Fibroblast of skin of right biceps (primary cell): Measurements from ENCODE around the gene CARS1.

Source experiments
- DNase-seq: peaks from one replicate; pipeline ENCODE4 v3.0.0-alpha.2; 2013

The CARS1 gene

DNA sequence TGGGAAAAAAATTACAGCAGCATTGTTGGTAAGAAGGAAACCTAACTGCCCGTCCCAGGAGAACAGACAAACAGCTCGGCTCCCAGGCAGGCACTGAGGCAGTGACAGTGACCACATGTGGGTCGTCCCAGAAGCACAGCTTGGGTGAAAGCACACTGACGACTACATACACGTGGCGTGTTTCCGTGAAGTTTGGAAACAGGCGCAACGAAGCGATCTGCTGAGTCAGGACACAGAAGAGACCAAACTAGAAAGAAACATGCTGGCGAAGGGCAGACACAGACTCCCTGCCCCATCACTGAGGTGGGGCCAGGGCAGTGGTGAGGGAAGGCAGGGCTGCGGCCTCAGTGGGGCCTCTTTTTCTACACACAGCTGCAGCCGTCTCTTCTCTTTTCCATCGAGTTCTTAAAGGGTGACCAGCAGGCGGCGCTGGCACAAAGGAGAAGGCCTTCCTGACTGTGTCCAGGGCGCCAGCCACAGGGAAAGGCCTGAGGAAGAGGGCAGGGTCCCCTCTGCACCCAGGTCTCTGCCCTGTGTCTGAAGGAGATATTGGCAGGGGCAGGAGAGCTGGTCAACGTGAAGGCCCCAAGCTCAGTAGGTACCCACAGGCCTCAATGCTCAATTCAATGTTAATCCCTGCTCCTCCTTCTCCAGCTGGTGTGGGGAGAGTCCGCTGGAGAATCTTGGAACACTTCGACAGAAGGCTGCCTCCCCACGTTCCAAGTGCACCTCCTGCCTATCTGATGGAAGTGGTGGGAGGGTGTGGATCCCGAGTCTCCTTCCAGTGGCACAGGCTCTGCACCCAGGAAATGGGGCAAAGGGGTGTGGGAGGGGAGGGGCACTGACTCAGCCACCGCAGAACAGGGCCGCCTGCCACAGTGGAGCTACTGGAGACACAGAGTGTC, 19.9 kb downstream of the CARS1 start:
- peak; percentile 74 for DNase-seq

DNA sequence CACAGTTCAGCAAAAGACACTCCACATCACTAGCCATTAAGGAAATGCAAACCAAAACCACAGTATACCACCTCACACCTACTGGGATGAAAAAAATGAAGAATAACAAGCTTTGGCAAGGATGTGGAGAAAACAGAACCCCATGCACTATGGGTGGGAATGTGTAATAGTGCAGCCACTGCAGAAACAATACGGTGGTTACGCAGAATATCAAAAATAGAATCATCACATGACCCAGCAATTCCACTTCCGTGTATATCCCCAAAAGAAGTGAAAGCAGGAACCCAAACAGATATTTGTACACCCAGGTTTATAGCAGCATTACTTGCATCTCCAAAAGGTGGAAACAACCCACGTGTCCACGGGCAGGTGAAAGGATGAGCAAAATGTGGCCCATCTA, 20.8 kb downstream of the CARS1 start:
- DNase-seq: no peak

DNA sequence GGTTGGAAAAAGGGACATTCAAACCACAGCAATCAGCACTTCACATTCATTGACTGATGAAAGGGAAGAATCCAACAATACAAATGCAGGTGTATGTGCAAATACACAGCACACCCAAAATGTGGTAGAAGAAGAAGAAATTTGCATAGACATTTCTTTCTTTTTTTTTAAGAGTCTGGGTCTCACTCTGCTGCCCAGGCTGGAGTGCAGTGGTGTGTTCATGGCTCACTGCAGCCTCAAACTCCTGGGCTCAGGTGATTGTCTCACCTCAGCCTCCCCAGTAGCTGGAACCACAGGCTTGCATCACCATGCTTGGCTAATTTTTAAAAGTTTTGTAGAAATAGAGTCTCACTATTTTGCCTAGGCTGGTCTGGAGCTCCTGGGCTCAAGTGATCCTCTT, 21.9 kb downstream of the CARS1 start:
- no peak for DNase-seq

DNA sequence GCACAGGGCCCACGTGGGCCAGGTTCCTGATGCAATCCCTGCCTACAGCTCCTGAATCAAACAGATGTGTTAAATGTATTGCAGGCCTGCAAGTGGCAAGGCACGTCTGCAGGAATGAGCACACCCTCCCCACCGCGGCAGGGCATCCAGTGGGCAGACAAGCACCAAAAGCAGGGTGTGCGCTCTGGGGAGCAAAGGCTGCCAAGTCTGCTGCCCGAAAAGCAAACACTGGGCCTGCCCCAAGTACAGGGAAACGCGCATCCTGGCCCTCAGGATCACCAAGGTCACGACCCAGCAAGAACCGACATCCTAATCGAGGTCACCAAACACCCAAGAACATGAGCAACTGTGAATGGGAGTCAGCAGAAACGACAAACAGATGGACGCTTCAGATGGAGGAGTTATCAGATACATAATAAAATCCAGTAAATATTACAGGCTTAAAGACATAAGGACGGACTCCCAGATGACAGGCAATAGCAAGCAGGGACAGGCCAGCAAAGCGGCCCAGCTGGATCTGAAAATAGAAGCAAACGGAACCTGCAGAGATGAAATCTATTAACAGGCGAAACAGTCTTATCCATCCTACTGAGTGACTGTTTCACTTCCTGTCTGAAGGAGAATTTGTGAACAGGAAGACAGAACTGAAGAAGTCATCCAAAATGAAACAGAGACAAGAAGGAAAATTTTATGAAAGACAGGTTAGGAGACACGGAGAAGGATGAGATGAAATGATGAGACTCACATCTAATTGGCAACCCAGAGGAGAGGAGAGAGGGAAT, 26.7 kb downstream of the CARS1 start:
- no peak for DNase-seq

DNA sequence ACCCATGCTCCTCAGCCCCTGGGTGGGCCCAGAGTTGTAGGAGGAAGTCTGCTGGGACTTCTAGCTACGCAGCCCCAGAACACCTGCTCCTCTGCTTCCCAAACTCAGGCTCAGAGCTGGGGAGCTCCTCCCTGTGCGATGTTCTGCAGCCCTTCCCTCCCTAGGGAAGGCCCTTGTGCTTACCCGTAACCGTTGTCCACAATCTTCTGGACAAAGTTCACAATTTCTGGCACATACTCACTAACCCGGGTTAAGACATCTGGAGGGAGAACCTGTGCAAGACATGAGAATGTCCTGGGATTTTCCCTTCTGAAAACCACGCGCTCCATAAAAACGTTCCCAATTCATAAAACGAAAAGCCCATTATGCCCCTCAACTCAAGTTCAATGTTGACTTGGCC, 28.4 kb downstream of the CARS1 start:
- no peak for DNase-seq

DNA sequence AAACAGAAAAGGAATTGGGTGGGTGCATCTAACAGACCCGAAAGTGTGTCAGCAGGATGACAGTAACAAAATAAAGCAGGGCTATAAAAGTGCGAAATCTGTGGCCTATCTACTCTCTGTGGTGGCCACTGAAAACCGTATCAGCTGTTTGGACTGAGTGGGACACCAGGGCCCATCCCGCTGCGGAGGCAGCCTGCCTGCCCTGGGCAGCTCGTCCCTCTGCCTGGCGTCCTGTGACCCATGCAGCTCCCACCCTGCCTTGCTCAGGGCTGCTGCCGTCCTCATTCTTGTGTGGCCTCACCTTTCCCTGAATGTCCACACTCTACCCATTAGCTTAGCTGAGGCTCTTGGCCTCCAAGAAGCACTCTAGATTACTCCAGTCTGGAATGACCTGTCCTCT, 30.4 kb downstream of the CARS1 start:
- DNase-seq: no peak

DNA sequence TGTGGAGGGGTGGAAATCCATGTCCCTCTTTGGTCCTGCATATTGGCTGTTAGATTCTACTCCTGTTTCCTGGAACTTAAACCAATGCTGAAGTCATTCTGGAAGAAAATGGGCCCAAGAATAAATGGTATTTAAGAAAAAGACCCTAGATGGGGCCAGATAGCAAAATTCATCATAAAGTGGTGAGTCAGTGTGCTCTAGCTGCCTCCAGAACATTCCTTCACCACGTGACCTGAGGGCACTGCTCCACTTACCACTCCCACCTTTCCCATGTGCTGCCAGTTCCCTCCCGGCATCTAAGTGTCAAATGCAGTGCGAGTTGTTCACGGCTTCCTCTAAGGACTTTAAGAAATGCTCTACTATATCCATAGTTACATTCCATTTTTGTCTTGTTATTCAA, 34.2 kb downstream of the CARS1 start:
- DNase-seq: peak; percentile 73

DNA sequence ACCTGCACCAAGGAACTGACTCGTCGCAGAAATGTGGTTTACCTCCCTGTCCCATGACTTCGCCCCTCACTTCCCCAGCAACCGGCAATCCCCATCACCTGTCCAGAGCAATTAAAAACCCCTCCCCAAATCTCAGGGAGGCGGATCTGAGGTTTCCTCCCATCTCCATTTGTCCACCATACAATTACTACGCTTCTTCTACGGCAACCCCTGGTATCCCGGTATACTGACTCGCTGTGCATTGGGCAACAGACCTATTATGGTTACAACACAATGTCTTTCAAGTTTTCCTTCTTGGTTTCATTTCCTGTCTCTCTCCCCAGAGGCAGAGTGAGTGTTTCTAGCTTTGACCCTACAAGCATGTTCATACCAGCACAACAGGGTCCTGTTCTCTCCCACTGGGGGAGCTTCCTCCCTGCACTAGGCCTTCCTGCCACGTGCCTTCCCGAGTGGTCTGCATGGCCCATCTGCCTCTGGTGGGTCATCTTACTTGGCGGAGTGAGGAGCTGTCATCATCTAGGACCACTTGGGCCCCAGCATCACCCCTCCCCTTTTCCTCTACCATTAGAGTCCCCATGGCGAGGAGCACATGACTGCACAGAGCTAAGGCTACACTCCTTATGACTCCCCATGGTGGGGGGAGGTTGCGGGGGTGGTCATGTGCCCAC, 34.8 kb downstream of the CARS1 start:
- DNase-seq: peak; percentile 75

DNA sequence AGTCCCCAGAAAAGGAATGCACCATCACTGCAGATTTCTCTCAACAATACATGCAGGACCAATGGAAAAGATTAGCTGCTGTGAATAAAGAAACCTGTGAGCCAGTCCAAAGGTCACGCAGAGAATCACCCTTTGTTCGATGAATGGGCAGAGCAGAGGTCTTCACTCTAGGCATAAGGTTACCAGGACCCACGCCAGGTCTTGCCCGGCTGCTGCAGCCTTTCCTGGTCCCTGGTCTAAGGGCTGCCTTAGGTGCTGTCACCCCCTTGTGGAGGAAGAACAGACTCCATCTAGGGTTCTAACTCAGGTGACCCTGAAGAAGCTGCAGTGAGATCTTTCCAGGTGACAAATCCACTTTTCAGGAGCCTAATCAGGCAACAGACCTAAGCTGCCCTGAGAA, 36.1 kb downstream of the CARS1 start:
- no peak for DNase-seq

DNA sequence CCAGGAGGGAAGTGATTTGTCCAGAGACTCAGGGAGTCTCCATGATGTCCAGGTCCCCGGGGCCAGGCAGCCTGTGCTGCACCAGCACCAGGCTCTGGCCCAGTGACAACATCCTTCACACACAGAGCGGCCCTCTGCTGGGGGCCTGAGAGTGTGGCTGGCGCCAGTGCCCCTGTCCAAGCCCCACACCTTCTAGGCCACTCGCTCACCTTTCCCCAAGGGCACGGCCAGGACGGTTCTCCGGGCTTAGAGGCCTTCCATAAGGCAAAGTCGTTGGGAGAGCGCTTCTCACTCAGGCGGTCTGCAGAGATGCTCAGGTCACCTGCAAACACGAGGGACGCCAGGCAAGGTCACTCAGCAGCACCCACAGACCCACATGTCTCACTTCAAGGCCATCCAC, 37.2 kb downstream of the CARS1 start:
- no peak for DNase-seq

DNA sequence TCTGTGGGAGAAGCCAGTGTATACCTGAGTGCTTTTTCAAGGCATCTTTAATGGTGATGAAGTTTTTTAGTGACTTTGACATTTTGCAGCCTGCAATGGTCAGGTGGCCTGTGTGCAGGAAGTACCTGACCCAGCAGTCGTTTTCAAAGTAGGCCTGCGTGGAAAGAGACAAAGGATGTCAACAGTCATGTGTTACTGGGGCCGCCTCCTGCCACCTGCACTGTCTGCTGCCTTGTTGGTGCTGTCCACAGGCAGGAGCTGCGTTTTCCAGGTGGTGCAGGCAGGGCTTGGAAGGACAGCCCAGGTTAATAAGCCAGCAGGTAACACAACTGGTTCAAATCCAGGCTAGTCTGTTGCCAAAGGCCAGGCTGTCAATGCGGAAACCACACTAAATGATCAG, 38.6 kb downstream of the CARS1 start:
- DNase-seq: no peak

DNA sequence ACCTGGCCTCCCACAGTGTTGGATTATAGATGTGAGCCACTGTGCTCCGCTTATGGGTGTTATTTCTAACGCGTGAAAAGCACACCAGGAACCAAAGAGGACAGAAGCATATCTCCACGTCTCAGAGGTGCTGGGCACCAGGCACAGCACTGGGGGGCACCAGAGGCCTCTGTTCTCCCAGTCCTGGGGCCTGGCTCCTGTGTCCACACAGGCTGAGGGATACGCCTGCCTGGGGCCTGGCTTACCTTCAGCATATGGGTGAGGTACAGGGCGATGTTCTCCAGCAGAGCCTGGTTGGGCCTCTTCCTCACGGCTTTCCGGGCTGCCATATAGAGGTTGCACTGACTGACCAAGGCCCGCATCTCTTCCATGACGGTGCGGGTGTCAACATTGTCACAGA, 40.4 kb downstream of the CARS1 start:
- no peak for DNase-seq

DNA sequence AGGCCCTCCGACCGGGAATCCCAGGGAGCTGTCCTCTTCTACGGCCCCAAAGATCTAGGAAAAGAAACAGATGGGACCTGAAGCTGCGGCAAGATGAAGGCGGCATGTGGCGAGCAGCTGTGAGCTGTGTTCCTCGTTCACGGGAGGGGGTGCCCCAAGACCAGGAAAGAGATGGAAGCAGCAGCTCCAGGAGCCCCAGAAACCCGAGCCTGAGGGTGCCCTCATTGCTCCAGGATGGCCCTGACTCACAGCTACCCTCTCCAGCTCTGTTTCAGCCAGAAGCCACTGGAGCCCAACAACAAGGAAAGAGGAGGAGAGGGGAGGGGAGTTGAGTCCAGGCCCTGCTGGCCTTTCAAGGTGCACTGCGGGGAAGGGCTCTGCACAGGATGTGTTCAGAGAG, 41.4 kb downstream of the CARS1 start:
- DNase-seq: no peak

DNA sequence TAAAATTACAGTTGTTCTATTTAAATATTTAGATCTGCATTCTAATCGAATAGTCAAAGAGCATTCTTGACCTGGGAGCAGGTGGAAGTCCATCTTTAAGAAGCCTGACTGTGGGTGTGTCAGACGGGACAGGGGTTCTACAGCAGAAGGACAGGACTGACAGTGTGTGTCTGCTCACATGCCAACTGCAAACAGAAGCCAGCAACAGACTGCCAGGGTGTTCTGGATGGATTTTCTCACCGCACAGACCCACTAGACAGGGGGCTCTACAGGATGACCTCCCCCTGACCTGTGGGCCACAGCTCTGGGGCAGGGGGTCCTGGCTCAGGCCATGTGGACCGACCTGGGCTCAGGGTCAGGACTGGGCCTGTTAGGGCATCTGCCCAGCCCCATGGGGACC, 42.3 kb downstream of the CARS1 start:
- DNase-seq: no peak

DNA sequence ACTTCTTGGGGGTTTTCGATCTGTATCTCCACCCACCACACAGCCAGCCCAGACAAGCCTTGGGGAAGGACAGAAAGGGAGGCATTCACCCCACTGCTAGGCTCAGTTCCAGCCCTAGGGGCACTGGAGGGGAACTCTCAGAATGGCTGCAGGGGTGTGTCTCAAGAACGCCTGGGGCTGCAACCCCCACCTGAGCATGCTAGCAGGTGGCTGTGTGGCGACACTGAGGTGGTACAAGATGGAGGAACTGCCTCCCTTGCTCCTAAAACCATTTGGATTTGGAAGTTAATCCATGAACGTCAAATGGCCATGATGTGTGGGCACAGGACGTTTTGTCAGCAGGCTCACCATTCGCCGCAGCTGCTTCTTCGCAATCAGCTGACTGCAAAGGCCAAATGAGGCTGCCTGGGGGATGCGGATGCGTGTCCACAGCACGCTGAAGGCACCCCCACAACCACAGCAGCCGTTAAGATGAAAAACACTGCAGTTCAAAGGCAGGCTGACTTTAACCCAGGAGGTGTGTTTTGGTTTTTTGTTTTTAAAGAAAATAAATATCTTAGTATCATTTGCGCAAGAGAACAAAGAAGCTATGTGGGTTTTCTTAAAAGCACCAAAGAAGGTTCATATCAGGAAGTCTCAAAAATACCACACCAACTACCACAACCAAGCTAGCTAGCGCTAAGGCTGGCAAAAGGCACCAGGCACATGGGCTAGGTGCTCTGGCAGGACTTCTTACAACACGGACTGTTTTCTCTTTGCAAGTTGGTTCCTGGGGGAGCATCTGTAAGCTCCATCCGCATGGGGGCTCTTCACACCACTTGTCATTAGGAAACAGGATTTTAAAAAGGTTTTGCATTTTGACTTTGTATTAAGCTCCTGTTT, 42.9 kb downstream of the CARS1 start:
- no peak for DNase-seq

DNA sequence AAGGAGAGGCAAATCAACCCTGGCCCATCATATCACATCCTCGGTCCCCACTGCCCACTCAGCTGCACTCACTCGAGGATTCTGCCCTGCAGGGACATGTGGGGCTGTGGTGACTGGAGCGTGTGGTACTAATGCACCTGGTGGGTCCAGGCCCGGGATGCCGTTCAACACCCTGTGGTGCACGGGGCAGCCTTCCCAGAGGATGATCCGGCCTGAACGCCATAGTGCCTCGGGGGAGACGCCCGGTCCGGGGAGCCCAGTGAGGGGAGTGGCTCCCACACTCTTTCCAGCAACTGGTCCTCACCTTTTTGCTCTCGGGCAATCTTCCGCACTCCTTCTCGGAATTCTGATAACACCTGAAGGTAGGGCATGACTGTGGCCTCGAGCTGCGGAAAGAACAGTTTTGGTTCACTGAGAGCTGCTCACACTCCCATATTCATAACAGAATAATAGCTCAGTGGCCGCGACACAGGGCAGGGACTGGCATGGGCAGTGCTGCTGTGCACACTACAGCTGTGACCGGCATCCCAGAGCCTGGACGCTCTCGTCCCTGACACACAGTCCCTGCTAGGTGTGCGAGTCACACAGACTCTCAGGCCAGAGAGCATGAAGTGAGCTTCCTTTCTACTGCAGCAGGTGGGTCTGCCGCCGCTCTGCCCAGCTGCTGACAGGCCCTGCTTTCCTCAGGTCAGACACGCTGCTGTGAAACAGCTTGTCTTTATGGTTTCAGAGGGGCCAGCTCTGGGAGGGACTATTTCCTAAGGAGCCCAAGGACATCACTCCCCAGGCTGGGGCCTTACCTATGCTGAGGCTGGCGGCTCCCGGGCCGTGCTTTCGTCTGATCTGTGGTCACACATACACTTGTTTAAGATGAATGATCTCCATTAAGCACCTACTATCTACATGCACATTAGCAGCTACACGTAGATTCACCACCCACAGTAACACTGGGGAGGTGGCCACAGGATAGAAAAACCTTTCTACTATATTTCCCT, 45.0 kb downstream of the CARS1 start:
- no peak for DNase-seq

DNA sequence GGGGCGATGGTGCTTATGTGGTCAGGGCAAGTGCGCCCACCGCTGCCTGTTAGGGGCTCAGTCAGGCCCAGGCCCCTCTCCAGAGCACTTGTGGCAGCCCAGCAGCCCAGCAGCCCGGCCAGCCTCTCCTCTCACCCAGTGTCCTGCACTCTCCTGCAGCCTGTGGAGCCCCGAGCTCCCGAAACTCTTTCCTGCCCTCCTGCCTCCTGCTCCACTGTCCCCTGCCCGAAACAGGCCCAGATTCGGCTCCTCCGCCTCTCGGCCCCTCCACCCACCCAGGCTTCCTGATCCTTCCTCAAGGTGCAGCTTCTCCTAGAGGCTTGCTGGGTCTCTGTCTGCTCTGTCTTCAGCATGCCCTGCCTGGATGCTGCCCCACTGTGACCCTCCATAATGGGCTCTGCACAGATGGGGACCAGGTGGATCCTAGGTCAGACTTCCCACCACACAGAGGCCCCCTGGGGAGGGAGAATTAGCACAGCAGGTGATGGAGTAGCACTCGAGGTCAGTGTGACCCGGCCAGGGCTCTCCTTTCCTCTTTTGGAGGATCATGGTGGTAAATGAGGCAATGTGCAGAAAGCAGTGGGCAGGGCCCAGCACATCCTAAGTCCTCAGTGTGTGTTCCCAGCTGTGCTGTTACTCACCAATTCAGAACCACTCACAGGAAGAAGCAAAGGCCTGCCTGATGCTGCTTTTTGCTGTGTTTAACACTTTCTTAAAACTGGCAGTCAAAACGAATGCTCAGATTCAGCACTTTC, 46.5 kb downstream of the CARS1 start:
- no peak for DNase-seq

DNA sequence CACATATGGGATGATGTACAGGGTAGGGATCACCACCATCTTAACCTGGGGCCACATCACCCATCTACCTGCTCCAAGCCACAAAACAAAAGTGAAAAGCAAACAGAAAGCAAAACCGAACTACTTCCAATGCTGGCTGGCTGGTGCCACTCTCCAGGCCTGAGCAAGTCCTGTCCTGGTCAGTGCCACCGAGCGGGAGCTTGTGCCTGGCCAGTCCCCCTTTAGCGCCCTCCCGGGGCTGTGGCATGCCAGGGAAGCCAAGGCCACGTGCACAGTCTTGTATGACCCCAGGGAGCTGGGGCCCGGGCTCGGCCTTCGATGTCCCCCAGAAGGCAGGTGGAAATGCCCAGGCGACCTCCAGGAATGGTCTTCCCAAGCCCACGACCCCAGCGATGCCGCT, 47.2 kb downstream of the CARS1 start:
- no peak for DNase-seq

DNA sequence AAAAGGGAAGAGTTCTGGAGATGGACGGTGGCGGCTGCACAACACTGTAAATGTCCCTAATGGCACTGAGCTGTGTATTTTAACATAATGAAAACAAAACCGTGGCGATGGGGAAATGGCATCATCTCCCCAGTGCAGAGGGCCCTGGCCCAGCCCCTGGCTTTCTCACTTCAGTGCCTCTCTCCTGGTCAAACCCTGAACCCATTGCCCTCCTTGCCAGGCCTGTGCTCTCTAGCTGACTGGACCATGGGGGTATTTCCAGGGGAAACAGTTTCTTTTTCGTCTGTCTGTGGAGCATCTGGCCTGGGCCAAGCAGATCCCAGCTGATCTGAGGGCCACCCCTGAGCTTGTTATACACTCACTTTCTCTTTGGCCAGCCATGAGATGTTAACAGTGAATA, 47.7 kb downstream of the CARS1 start:
- DNase-seq: no peak

DNA sequence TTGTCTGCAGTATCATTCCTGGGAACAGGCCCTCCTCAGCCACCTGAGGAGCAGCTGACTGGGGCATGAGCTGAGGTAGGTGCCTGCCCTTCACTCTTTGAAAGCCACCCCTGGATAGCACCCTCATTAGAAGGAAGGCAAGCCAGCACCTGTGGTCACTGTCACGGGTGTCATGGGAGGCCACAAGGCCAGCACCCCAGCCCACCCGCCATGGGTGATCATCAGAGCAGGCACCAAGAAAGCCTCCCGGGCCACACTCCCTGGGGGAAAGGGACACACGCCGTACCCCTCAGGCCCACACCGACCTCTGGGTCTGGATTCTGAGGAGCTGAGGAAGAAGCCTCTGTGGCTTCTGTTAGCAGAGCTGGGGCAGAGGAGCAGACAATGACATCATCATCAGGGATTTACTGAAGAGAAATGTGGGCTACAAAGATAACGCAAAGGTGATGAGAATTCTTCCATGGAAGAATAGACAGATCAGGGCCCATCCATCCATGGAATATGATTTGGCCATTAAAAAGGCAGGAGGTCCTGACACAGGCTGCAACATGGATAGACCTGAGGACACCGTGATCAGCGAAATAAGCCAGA, 48.4 kb downstream of the CARS1 start:
- no peak for DNase-seq
